ENCODE measurements around the gene DNAAF8. TPM values are rescaled to one million over a fixed set of nuclear protein-coding genes. Genes with fewer than 3 reads are reported as not detected.

The DNAAF8 gene
- polyA plus RNA-seq, 4 donors, result 0.67 to 0.84 TPM; not detected in 2

Other genes with a start within 250 kb of the DNAAF8 start
- 10 to 100 TPM; 26.5 to 49.9 (median 42.3) TPM for gene CDIP1, start 195.8 kb upstream of the DNAAF8 start, polyA plus RNA-seq
- gene C16orf96, start 178.2 kb upstream of the DNAAF8 start, polyA plus RNA-seq, result under 1 TPM in 2 of 4 donors, not detected in 2; 0.03 to 0.07 TPM
- gene UBALD1, start 119.6 kb upstream of the DNAAF8 start, polyA plus RNA-seq, result 10 to 100 TPM; 21.7 to 29.7 (median 26.6) TPM
- 10 to 100 TPM; 21.1 to 52.1 (median 25.6) TPM for gene MGRN1, start 109.7 kb upstream of the DNAAF8 start, polyA plus RNA-seq
- 10 to 100 TPM; 44.5 to 73.1 (median 54.8) TPM for gene NUDT16L1, start 41.0 kb upstream of the DNAAF8 start, polyA plus RNA-seq
- 10 to 100 TPM; 11.6 to 16.9 (median 13.8) TPM for gene ANKS3, start 266 bp upstream of the DNAAF8 start, polyA plus RNA-seq
- gene ZNF500, start 32.6 kb downstream of the DNAAF8 start, polyA plus RNA-seq, result 10 to 100 TPM in 2 of 4 donors, 1 to 10 TPM in 2; 2.0 to 11.1 (median 6.6) TPM
- gene SEPTIN12, start 53.8 kb downstream of the DNAAF8 start, polyA plus RNA-seq, result under 1 TPM in 1 of 4 donors, not detected in 3; 0.06 TPM
- gene SMIM22, start 60.8 kb downstream of the DNAAF8 start, polyA plus RNA-seq, result 1,000 to 10,000 TPM in 1 of 4 donors, 100 to 1,000 TPM in 3; 134 to 1,710 (median 721) TPM
- 10 to 100 TPM; 24.8 to 84.1 (median 29.8) TPM for gene ROGDI, start 68.1 kb downstream of the DNAAF8 start, polyA plus RNA-seq
- gene GLYR1, start 112.8 kb downstream of the DNAAF8 start, polyA plus RNA-seq, result 100 to 1,000 TPM in 1 of 4 donors, 10 to 100 TPM in 3; 43.0 to 102 (median 63.5) TPM
- 10 to 100 TPM; 12.3 to 39.8 (median 16.8) TPM for gene UBN1, start 112.9 kb downstream of the DNAAF8 start, polyA plus RNA-seq
- gene PPL, start 202.6 kb downstream of the DNAAF8 start, polyA plus RNA-seq, result 10 to 100 TPM; 11.1 to 37.1 (median 14.9) TPM
- gene SEC14L5, start 223.8 kb downstream of the DNAAF8 start, polyA plus RNA-seq, result under 1 TPM in 3 of 4 donors, not detected in 1; 0.16 to 0.35 (median 0.27) TPM

Data from small intestine (tissue), 4 donors.